CD4-positive, alpha-beta T cell treated with Interleukin-12 subunit alpha and Interleukin-12 subunit beta, for 1 hour (primary cell): ENCODE data around the gene CABP1.
A peak's percentile ranks its signal among the peaks of the same experiment; 100 is the strongest.

Experiments
- DNase-seq: peaks from one replicate; pipeline ENCODE4 v3.0.0-alpha.2; 2020

CABP1 gene

DNA sequence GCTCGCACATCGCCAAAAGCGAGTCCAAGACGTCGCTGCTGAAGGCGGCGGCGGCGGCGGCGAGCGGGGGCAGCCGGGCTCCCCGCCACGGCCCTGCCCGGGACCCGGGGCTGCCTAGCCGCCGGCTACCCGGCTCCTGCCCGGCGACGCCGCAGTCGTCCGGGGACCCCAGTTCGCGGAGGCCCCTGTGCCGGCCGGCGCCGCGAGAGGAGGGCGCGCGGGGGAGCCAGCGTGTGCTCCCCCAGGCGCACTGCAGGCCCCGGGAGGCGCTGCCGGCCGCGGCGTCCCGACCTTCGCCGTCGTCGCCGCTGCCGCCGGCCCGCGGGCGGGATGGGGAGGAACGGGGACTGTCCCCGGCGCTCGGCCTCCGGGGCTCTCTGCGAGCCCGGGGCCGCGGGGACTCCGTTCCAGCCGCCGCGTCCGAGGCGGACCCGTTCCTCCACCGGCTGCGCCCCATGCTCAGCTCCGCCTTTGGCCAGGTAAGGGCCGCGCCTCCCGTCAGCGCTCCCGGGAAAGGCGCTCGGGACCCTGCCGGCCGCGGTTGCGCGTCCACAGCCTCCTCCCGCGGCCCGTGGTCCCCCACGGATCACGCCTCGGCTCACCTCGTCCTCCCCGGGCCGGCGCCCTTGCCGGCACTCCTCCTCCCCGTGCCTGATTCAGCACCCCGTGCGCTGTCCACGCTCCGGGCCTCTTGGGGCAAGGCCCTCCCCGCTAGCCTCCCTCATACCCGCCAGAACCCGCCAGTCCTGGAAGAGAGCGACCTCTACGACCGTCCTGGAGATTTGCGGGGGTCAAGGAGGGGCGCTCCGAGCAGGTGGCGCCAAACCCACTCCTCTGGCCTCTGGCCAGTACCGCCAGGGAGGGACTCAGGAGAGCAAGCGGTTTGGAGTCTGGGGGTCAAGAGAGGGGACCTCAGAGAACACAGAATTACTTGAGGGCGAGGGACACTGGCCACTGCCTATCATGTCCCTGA, 721 bp downstream of the CABP1 start:
- DNase-seq = peak; percentile 51

GRCh38 chr12:120642121-120642520, 1.7 kb downstream of the CABP1 start:
- no peak for DNase-seq

- DNase-seq = no peak
Measured at GRCh38 chr12:120642826-120643225, 2.4 kb downstream of the CABP1 start.

DNA sequence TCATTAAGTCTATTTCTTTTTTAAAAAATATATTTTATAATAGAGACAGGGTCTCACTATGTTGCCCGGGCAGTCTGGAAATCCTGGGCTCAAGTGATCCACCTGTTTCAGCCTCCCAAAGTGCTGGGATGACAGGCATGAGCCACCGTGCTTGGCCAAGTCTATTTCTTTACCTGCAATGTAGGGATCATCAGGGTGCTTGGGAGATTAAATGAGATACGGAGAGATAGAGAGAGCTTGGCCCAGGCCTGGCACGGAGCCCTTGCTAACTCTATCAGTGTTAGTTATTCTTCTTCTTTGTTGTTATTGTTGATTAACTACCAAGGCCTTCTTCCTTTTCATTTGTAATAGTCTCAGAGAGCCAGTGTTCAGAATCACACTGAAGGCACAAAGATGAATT, 3.1 kb downstream of the CABP1 start:
- DNase-seq = no peak

GRCh38 chr12:120646044-120646443, 5.6 kb downstream of the CABP1 start:
- DNase-seq = no peak

DNA sequence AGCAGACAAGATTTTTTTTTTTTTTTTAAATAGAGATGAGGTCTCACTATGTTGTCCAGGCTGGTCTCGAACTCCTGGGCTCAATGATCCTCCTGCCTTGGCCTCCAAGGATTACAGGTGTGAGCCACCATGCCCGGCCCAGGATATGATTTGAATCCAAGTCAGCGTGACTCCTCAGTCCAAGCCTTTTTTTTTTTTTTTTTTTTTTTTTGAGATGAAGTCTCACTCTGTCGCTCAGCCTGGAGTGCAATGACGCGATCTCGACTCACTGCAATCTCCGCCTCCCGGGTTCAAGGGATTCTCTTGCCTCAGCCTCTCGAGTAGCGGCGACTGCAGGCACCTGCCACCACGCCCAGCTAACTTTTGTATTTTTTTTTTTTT, 6.9 kb downstream of the CABP1 start:
- no peak for DNase-seq

- DNase-seq = no peak
Measured at GRCh38 chr12:120649442-120650232, 9.2 kb downstream of the CABP1 start.

DNA sequence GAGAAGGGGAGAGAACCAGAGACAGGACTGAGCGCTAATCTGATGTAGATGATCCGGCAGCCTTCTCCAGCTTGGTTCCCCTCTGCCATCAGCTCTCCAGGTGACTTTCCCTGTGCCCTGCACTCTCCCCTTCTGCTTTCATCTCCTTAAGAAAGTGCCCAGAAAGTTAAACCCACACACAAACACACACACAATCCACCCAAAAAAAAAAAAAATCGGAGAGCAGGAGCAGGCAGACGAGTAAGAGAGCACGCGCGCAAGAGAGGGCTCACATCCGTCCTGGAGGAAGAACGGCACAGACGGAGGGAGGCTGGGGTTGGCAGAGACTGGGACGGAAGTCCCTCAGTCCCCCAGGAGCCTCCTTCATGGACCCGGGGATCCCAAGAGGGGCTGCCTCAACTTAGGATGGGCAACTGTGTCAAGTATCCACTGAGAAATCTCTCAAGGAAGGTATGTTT, 9.8 kb downstream of the CABP1 start:
- DNase-seq = no peak

- DNase-seq = no peak
Measured at GRCh38 chr12:120651821-120652220, 11.4 kb downstream of the CABP1 start.

DNA sequence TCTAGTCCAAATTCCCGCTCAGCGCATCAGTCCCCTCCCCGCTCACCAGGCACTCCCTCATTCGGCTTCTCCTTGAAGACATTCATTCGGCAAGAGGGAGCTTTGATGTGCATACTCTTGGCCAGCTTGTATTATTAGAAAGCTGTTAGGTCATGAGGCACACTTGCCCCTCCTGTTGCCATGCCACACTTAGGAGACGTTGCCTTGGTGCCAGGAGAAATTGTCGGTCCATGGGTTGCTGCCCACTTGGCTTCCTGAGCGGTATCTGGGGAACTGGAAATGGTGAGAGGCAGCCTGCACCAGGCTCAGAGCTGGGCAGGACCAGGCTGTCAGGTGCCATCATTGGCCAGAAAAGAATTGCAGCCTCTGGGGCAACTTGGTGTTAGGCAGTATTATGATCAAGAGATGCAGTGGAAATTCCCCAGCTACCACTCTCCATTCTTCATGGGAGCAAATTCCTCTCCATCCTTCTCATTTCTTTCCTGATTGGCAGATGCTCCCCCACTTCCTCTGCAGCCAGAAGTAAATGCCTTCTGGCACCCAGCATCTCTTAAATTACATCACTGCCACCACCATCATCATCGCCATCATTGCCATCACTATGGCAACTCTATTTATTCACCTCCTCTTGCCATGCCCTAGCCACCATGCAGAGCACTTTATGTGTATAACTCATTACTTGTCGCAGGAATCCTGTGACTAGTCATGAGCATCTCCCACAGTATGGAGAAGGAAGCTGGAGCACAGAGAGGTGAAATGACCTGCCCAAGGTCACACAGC, 12.4 kb downstream of the CABP1 start:
- no peak for DNase-seq

GRCh38 chr12:120653611-120654010, 13.2 kb downstream of the CABP1 start:
- DNase-seq = no peak

DNA sequence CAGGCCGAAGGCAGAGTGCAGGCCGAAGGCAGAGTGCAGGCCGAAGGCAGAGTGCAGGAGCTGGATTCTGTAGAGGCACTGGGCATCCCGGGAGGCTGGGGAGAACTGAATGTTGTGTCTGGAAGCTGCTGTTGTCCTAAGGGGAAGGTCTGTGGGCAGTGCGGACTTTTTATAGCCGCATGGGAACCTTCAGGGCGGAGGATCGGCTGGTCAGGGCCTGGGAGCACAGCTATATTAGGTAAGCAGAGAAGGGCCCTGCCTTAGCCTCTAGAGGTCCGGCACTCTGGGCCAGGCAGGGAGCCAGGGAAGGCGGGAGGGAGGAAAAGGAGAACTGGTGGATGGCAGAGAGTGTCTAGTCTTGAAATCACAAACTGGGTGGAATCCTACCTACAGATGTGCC, 14.2 kb downstream of the CABP1 start:
- DNase-seq = no peak

DNA sequence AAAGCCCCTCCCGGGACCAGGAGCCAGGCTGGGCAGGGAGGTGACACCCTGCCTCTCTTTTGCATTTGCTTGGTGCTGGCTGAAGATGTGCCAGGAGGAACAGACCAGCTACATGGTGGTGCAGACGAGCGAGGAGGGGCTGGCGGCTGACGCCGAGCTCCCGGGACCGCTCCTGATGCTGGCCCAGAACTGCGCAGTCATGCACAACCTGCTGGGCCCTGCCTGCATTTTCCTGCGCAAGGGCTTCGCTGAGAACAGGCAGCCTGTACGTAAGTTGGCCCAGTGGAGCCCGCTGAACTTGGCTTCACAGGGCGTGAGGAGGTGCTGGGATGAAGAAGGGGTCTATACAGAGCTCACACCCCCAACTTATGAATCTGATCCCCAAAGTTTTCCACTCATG, 15.6 kb downstream of the CABP1 start:
- no peak for DNase-seq

GRCh38 chr12:120658286-120659150, 18.1 kb downstream of the CABP1 start:
- DNase-seq = no peak

- DNase-seq = no peak
Measured at GRCh38 chr12:120659151-120659525, 18.7 kb downstream of the CABP1 start.

- no peak for DNase-seq
Measured at GRCh38 chr12:120661432-120661831, 21.0 kb downstream of the CABP1 start.

DNA sequence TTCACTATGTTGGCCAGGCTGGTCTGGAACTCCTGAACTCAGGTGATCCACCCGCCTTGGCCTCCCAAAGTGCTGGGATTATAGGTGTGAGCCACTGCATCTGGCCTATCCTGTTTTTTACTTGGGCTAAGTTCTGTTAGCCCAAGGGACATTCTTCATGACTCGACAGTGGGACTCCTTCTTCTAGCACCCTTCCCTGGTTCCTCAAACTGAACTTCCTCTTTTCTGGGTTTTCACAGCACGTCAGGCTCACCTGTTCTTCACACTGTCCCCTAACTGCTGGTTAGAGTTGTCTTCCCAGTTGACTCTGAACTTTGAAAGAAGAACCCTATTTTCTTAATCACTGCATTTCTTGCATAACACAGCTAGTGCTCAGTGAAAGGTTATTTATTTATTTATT, 22.5 kb downstream of the CABP1 start:
- DNase-seq = no peak

DNA sequence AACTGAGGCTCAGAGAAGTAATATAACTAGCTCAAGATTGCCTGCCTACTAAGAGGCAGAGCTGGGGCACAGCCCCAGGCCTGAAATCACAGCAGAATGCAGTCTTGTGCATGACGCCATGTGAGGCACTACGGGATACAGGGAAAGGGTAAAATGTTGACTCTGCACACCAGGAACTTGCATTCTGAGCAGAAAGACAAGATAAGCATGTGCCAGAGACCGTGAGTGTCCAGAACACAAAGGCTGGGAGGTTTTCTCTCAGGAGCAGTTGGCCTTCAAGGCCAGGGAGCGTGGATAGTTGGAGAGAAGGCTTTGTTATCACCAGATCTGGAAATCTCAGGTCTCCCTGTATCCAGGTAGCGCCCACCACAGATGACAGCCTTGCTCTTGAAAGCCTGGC, 23.3 kb downstream of the CABP1 start:
- no peak for DNase-seq

- DNase-seq = no peak
Measured at GRCh38 chr12:120666571-120667390, 26.4 kb downstream of the CABP1 start.

DNA sequence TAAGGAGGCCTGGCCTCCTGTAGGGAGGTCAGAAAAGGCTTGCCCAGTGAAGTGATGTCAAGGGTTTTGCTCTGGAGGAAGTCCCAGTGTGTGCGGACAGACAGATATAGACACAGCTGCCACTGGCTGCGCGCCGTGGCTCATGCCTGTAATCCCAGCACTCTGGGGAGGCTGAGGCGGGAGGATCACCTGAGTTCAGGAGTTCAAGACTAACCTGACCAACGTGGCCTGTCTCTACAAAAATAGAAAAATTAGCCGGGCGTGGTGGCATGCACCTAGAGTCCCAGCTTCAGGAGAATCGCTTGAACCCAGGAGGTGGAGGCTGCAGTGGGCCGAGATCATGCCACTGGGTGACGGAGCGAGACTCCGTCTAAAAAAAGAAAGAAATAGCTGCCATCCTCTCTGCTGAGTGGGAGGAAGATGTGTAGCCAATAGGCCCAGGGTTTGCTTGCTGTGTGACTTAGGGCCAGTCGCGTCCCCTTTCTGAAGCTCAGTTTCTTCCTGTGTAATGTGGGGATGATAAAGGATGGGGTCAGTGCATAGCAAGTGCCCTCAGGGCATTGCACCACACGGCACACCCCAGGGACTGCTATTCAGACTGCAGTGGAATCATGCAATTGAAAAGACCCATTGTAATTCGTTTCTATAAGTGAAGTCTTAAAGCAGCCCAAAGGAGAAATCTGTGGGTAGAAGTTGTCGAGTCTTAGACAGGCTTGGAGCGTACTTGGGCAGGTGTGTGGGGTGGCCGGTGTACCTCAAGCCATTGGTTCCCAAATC, 27.9 kb downstream of the CABP1 start:
- DNase-seq = no peak
